DMS114 treated with DMSO at 0.1 percent for 48 hours (cell line): ENCODE data around the gene TSC22D4.
"Not testable (repeated sequence)": the region's sequence is repeated elsewhere in the genome, so short reads cannot be mapped to it uniquely, and the experiment has no call there.

Experiments
- DNase-seq: peaks from one replicate; lab custom pipeline; 2025; ENCODE audit not compliant: unreplicated experiment; lab: John Stamatoyannopoulos, UW

TSC22D4 gene

DNA sequence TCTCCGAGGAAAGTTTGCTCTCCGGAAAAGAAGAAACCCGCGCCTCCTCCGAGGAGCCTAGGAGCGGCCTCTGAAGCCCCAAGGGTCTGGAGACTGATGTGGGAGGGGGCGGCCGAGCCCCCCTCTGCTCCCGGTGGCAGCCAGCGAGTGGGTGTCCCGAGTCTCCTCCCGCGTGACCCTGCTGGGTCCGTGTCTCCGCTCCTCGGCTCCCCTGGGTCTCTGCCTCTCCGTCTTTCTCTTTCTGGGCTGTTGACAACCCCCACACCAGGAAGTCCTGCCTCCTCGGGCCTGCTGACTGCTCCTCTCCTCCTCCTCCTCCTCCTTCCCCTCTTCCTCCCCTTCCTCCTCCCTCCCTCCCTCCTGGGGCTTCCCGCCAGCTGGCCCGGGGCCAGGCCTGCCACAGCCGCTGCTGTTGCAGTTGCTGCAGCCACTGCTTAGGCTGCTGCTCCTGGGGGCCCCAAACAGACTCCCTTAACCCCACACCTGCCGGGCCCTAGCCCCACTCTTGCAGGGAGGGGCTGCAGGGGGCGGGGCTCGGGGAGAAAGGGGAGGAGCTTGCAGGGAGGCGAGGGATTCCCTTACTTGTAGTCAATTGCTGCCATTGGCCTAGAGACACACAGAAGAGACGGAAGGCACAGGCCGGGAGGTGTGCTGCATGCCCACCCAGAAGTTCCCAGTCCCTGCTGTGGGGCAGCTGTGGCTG is at the start of gene TSC22D4:
Gene TSC22D4, minus strand, starts transcription at position 257 of the 703 bp plus-strand sequence. CDS start 1,176 bp downstream, outside the sequence.
- peak; percentile 81 for DNase-seq

DNA sequence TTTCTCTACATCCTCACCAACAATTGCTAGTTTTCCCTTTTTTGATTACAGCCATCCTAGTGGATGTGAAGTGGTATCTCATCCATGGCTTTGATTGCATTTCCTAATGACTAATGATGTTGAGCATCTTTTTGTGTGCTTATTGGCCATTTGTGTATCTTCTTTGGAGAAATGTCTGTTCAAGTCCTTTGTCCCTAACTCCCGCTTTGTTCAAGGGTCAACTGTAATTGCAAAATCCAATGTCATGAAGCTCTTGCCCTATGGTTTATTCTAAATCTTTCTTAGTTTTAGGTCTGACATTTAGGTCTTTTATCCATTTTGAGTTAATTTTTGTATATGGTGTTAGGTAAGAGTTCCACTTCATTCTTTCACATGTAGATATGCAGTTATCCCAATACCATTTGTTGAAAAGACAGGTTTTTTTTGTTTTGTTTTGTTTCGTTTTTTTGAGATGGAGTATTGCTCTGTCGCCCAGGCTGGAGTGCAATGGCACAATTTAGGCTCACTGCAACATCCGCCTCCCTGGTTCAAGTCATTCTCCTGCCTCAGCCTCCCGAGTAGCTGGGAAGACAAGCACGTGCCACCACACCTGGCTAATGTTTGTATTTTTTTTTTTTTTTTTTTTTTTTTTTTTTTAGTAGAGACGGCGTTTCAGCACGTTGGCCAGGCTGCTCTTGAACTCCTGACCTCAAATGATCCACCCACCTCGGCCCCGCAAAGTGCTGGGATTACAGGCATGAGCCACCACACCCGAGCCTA is 49.3 kb upstream of the TSC22D4 start:
- not testable (repeated sequence) for DNase-seq

DNA sequence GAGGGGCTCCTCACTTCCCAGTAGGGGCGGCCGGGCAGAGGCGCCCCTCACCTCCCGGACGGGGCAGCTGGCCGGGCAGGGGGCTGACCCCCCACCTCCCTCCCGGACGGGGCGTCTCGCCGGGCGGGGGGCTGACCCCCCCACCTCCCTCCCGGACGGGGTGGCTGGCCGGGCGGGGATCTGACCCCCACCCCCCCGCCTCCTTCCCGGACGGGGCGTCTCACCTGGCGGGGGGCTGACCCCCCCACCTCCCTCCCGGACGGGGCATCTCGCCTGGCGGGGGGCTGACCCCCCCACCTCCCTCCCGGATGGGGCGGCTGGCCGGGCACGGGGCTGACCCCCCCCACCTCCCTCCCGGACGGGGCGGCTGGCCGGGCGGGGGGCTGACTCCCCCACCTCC is 44.2 kb upstream of the TSC22D4 start:
- not testable (repeated sequence) for DNase-seq

DNA sequence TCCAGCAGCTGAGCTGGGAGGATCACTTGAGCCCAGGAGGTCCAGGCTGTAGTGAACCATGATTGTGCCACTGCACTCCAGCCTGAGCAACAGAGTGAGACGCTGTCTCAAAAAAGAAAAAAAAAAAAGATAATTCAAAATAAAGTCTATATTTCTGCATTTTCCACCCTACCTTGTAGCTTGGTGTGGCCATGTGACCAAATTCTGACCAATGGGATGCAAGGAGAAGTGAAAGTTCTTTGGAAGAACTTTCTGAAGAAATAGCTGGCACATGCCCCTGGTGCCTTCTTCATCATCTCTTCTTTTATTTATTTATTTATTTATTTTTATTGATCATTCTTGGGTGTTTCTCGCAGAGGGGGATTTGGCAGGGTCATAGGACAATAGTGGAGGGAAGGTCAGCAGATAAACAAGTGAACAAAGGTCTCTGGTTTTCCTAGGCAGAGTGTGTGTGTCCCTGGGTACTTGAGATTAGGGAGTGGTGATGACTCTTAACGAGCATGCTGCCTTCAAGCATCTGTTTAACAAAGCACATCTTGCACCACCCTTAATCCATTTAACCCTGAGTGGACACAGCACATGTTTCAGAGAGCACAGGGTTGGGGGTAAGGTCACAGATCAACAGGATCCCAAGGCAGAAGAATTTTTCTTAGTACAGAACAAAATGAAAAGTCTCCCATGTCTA is 43.0 kb upstream of the TSC22D4 start:
- DNase-seq: not testable (repeated sequence)

DNA sequence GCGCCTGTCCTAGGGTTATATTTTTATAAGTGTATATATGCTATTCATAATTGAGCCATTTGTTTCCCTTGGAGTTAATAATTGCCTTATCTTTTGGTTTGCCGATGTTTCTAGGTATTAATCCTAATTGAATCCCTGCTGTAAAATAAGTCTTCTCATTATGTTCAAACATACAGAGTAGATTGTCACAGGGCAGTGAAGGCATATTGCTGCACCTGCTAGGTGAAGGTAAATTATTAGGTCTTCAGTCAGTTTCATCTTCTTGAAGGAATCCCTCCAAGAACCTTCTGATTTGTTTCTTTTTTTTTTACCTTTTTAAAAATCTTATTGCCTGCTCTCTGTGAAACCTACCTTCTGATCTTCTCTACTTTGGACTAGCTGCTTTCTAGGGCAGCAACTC is 42.1 kb upstream of the TSC22D4 start:
- DNase-seq: no peak

DNA sequence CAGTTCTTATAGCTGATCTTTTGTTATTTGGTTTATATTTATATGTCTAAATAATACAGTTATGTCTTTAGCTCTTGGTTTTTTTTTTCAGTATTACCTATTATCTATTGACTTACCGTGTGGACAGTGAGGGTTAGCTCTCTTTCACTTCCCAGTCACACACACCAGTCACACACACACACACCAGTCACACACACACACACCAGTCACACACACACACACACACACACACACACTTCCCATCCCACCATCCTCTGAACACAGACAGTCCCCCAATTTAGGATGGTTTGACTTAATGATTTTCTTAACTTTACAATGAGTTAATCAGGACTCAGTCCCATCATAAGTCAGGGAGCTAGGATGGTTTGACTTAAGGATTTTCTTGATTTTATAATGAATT is 41.1 kb upstream of the TSC22D4 start:
- DNase-seq: no peak

DNA sequence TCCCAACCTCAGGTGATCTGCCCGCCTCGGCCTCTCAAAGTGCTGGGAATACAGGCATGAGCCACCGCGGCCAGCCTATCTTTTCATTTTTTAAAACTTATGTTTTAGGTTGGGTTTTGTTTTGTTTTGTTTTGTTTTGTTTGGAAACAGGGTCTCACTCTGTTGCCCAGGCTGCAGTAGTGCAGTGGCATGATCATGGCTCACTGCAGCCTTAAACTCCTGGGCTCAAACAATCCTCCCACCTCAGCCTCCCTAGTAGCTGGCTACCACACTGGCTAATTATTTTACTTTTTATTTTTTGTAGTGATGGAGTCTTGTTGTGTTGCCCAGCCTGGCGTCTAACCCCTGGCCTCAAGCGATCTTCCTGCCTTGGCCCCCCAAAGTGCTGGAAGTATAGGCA is 40.6 kb upstream of the TSC22D4 start:
- DNase-seq: no peak

DNA sequence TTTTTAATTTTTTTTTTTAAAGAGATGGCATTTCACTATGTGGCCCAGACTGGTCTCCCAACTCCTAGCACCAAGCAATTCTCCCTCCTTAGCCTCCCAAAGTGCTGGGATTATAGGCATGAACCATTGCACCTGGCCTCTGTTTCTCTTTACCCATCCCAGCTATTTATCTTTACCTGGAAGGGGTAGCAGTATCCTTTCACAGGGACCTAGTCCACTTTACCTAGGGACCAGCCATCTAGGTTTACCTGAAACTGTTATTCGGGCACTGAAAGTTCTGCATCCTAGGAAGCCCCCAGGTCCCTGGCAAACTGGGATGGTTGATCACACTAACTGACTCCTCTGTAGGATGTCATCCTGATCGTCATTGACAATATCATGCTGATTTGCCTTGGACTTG is 38.3 kb upstream of the TSC22D4 start:
- DNase-seq: no peak

DNA sequence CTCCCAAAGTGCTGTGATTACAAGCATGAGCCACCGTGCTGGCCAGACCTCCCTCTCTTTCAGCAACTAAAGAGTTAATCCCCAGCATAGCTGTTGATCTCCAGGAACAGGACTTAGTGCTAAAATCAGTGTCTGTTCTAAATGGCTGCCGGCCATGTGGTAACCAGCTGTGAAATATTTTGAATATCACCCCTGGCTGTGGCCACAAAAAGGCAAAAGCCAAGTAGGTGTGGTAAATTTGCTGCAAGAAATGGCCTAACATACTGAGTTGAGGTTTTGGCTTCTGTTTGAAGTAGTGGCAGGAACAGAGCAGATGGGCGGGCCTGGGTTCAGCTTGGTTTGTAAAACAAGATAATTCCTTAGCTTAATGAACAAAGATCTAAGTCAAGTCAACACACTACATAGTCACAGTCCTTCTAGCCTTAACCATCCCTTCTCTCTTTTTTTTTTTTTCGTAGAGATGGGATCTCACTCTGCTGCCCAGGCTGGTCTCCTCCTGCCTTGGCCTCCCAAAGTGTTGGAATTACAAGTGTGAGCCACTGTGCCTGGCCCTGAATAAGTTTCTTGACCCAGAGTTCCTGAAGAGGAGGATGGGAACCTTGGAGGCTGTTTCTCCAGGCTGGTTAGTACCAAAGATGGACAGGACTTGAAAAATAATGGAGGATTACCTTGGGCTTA is 37.3 kb upstream of the TSC22D4 start:
- DNase-seq: no peak

DNA sequence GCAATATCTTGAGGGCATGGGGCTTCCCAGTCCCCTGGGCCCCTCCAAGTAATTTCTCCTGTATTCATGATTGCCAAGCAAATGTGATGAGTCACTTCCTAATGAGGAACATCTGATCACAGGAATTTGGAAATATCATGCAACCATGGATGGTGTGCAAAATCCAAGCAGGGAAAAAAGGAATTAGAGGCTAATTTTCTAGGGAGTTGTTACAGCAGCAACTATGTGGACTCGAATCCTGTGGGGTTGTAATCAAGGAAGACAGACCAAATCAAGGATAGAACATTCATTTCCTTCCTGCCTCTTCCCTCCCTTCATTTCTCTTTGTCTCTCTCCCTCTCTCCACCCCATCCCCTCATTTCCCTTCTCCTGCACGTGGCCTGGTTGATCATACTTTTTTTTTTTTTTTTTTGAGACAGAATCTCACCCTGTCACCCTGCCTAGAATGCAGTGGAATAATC is 36.1 kb upstream of the TSC22D4 start:
- DNase-seq: no peak

DNA sequence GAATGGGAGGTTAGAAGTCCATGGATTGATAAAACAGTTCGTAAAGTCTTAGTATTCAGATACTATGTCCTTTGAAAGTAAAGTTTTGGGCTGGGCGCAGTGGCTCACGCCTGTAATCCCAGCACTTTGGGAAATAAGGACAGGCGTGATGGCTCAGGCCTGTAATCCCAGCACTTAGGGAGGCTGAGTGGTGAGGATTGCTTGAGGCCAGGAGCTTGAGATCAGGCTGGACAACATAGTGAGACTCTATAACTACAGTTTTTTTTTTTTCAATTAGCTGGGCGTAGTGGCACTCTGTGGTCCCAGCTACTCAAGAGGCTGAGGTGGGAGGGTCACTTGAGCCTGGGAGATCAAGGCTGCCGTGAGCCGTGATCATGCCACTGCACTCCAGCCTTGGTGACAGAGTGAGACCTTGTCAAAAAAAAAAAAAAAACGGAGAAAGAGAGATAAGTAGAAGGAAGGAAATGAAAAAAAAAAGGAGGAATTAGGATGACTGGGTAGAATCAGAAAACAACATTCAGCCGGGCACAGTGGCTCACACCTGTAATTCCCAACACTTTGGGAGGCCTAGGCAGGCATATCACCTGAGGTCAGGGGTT is 34.3 kb upstream of the TSC22D4 start:
- no peak for DNase-seq

DNA sequence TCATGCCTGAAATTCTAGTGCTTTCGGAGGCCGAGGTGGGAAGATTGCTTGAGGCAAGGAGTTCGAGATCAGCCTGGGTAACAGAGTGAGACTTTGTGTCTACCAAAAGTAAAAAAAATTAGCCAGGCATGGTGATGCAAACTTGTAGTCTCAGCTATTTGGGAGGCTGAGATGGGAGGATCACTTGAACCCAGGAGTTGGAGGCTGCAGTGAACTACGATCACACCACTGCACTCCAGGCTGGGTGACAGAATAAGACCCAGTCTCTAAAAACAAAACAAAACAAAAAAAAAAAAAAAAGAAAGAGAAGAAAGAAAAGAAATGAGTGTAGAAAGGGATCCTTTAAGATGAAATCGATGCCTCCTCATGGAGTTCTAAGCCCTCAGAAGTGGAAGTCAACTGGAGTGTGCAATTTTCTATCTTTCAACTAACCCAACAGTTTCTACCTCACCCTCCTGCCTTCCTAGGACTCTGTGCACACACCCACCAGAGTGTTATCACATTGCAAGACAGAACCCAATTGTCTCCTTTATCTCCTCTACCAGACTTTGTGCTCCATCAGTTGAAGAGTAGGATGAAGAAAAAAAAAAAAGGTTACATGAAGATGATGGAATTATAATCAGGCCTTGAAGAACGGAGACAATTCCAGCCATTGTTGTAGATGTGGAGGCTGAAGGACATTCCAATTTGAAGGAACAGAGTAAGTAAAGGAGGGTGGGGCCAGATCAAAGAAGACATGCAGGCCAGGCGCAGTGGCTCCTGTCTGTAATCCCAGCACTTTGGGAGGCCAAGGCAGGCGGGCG is 31.6 kb upstream of the TSC22D4 start:
- no peak for DNase-seq

DNA sequence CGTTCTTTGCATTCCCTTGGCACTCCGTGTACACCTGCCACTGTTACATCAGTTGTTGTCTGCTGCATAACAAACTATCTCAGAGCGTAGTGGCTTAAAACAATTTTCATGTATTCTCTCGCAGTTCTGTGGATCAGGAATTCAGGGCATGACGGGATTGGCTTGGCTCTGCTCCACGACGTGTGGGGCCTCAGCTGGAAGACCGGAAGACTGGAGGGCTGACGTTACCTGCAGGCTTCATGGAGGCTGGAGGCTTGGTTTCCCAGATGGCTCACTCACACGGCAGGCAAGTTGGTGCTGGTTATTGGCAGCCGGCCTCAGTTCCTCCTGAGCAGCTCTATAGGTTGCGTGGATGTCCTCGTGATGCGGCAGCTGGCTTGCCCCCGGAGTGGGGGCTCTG is 30.2 kb upstream of the TSC22D4 start:
- no peak for DNase-seq

DNA sequence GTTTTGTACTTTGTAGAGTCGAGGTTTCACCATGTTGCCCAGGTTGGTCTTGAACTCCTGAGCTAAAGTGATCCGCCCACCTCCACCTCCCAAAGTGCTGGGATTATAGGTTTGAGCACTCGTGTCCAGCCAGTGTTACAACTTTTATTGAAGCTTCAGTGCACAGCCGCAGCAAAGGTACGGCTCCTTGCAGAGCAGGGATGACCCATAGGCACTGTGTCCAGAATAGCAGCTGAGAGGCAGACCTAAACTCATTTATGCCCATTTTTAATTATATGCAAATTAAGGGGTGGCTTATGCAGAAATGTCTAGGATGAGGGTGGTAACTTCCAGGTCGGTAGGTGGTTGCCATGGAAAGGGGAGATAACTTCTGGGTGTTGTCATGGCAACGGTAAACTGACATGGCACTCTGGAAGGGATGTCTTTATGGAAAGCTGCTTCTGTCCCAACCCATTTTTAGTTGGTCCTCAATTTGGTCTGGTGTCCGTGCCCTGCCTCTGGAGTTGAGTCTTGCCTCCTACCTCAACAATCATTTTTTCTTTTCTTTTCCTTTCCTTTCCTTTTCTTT is 27.4 kb upstream of the TSC22D4 start:
- no peak for DNase-seq

DNA sequence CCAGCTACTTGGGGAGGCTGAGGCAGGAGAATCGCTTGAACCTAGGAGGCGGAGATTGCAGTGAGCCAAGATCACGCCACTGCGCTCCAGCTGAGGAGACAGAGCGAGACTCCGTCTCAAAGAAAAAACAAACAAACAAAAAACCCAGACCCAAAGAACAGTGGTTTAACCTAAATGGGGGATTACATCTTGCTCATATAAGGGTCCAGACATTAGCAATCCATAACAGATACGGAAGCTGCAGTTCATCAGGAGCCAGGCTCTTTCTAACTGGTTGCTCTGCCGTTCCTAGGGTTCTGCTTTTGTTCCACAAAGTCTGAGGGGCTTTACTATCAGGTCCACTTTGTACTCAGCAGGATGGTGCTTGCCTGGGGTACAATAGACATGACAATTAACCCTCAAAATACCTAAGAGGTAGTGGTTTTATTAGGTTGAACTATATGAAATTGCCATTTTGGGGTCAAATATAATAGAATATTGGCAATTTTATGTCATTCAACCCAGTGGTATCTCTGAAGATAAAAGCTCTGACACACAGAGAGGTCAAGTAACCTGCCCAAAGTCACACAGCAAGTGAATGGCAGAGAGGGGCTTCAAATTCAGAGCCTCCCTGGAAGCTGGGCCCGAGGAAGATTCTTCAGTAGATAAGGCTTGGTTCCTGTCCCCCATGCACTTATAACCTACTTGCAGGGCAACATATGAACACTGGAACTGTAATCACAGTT is 26.0 kb upstream of the TSC22D4 start:
- no peak for DNase-seq

DNA sequence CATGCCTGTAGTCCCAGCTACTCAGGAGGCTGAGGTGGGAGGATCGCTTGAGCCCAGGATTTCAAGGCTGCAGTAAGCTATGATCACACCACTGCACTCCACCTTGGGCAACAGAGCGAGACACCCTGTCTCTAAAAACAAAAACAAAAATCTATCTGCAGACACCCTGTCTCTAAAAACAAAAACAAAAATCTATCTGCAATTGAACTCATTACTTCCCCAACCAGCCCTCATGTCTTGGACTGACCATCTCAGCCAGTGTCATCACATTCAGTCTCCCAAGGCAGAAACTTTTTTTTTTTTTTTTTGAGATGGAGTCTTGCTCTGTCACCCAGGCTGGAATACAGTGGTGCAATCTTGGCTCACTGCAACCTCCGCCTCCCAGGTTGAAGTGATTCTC is 25.0 kb upstream of the TSC22D4 start:
- not testable (repeated sequence) for DNase-seq

DNA sequence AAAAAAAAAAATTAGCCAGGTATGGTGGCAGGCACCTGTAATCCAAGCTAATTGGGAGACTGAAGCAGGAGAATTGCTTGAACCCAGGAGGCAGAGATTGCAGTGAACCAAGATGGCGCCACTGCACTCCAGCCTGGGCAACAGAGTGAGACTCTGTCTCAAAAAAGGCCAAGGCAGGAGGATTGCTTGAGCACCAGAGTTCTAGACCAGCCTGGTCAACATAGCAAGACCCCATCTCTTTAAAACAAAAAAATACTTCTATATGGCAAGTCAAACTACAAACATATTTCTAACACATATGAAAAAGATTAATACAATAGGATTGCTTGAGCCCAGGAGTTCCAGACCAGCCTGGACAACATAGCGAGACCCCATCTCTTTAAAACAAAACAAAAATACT is 21.7 kb upstream of the TSC22D4 start:
- DNase-seq: not testable (repeated sequence)

DNA sequence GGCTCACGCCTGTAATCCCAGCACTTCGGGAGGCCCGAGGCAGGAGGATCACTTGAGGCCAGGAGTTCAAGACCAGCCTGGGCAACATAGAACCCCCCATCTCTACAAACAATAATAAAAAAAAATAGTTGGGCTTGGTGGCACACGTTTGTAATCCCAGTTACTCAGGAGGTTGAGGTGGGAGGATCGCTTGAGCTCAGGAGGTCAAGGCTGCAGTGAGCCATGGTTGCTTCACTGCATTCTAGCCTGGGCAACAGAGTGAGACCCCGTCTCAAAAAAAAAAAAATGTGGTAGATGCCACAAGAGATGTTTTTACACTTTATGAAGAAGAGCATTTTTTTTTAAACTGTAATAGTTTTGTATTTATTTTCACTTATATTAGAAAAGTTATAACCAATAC is 17.5 kb upstream of the TSC22D4 start:
- no peak for DNase-seq
